GM19240 (cell line): Measurements from ENCODE around the gene MAPKBP1.

ENCODE experiments used
- DNase-seq: peaks from one replicate; pipeline ENCODE4 v3.0.0; 2011; ENCODE audit warnings: low spot score; ENCODE audit not compliant: insufficient read length

The MAPKBP1 gene

DNA sequence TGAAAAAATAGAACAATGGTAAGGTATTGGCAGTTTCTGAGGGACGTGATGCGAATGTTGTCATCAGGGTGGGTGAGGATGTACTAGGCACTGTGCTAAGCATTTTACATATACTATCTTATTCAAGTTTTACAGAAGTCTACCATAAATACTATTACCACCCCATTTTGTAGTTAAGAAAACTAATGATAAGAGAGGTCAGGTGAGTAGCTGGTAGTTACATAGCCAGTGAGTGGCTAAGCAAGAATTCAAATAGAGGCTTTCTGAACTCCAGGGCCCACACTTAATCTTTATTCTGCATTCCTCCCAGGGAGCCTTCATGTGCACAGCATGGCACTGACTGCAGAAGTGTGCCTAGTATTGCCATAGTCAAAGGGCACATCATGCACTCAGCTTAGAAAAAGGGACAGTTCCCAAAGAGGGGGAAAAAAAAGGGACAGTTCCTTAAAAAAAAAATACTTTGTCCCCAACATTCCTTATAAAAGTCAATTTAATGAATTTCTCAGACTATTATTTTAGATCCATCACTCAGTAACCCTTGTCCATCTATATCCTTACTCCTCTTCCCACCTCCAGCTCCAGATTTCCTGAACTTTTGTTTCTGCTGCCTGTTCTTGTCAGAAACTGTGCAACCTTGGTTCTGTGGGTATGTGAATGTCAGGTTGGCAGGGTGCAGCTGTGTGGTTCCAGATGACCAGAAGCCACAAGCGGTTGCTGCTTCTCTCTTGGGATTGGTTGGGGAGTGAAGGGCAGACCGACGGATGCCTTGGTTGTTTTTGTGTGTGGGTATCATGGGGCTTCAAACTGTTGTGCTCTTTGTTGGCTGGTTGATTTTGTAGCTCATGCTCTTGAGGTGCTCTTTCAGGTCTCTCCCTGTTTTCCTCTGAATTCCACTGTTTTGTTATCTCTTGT lies 8.3 kb downstream of the MAPKBP1 start:
- DNase-seq, result no peak

DNA sequence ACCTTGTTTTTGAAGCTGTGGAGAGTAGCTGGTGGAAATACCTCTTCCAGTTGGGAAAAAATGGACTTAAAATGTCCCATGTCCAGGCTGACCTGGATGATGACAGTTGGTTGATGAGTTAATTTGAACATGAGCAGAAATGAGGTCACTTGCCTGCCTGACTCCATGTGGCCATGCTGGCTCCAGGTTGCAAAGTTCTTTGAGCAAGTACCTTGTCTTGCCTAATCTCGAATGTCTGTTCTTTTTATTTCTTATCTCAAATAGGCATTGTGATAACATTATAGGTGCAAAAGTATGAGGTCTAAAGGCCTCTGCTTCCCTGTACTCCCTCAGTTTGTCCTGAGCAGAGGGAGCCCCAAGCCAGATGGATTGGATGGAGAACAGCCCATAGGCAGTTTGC lies 9.0 kb downstream of the MAPKBP1 start:
- no peak for DNase-seq

DNA sequence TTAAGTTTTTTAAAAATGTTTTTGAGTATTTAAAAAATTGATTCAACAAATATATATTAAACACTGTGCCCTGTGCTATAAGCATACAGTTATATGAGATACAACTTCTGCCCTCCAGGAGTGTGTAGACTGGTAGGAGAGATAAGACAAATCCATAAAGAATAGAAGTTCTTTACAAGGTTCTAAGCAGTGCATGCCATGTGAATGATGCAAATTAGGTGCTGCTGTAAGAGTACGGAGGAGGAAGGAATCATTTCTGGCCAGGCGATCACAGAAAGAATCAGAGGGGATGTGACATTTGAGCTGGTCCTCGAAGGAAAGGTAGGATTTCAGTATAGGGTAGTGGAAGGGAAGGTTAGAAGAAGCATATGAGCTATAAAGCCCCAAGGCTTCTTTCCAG lies 14.0 kb downstream of the MAPKBP1 start:
- DNase-seq, result no peak

- no peak for DNase-seq
These were observed 15.0 kb downstream of the MAPKBP1 start for GRCh38 chr15:41789236-41789635.

DNA sequence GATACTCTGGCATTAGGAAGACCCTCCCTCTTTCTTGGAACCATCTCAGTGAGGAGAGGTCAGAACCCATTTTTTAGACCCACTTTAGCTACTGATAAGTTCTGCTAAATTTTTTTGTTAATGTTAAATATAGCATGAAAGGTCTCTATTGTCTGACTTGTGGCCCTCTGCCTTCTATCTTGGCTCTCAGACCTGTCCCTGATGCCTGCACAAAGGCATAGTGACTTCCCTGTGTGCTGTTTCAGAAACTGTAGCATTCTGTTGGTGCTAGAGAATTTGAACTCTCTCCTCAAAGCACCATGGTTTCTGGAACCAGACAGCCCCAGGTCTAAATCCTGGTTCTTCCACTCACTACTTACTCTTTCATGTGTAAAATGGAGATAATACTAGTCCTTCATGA lies 15.4 kb downstream of the MAPKBP1 start:
- DNase-seq, result no peak

DNA sequence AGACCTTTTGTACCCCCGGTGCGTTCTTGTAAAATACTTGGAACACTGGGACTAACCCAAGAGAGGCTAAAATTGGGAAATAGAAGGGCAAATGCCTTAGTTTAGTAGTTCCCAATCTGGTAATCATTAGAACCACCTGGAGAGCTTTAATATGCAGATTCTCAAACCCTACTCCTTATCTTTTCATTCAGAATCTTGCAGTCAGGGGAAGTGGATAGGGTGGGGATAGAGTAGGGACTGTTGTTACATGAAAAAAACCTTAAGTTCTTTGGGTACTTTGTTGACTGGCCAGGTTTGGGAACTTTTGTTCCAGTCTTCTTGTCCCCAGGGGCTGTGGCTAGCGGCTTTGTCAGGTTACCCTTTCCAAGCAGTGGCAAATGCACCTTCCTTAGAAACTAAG lies 15.9 kb downstream of the MAPKBP1 start:
- no peak for DNase-seq

DNA sequence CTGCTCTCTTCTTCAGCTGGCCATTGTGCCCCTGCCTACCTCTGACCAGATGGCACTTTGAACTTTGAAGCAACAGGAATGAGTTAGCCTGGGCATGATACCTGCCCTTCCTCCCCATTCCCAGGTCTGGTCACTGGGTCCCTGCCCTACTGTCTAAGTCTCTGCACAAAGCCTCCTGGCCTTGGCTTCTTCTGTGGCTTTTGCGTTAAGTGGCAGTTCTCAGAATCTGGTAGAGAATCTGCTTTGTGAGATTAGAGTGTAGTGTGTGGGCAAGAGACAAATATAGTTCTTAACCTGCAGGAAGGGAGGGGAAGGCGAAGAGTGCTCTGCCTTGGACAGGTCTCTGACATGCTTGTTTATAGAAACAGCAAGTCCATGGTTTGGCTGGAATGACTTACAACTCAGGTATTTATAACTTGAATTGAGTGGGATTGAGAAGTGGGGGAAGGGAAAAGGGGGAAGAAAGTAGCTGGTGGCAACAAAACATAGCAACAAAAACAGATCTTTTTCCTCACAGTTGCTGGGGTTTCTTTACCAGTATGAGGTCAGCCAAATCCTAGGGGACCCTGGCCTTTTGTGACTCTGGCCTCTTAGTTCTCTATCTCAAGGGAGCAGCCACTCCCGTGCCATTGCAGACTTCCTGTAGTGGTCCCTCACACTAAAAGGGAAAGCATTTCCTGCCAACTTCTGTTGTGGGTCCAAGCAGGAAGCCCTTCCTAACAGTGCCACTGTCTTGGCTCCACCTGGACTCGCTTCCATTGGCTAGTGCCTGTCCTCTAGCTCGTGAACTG lies 16.7 kb downstream of the MAPKBP1 start:
- no peak for DNase-seq

DNA sequence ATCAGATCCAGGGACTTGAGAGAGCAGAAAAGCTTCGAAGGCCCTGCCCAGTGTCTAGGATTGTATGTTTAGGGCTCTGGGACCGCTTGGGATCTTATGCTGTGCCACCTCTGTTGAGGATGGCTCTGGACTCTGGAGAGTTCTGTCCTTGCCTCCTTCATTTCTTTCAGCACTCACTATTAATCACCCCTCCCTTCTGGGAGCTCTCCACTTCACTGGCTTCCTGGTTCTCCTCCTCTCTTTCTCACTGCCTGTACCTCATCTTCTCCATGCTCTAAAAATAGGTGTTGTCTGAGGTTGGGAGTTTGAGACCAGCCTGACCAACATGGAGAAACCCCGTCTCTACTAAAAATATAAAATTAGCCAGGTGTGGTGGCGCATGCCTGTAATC lies 17.3 kb downstream of the MAPKBP1 start:
- no peak for DNase-seq

GRCh38 chr15:41792000-41792637 lies 17.8 kb downstream of the MAPKBP1 start:
- DNase-seq, result no peak

DNA sequence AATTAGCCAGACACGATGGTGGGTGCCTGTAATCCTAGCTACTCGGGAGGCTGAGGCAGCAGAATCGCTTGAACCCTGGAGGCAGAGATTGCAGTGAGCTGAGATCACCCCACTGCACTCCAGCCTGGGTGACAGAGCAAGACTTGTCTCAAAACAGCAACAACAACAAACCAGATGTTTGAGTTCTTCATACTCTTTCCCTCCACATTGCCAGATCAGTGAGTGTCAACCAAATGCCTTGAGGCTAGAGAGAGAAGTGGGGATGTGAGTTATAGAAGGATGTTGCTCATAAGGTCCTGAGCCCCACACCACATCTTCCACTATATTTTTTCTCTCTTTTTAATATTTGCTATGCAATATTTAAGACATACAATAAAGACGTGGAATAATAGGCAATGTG lies 19.8 kb downstream of the MAPKBP1 start:
- DNase-seq, result no peak

- no peak for DNase-seq
These were observed 21.9 kb downstream of the MAPKBP1 start for GRCh38 chr15:41795996-41796856.

GRCh38 chr15:41797201-41797944 lies 23.1 kb downstream of the MAPKBP1 start:
- no peak for DNase-seq

GRCh38 chr15:41798607-41799487 lies 24.6 kb downstream of the MAPKBP1 start:
- DNase-seq, result no peak

- no peak for DNase-seq
These were observed 25.2 kb downstream of the MAPKBP1 start for GRCh38 chr15:41799488-41799805.

DNA sequence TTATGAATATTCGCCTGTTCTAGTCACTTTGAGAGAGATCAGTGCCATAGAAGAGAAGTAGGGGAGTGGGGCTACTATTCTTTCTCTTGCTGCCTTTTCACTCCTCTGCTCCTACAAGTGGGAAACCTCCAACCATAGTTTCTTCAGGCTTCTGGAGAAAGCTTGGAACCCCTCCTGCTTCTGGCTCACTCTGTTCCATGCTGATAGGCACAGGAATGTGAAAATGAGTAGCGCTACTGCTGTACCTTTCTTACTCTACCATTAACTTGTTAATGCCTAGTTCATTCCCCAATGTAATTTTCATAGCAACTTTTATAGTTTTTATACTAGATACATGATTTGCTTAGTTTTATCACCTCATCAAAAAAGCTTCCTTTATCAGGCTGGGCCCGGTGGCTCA lies 26.9 kb downstream of the MAPKBP1 start:
- no peak for DNase-seq

DNA sequence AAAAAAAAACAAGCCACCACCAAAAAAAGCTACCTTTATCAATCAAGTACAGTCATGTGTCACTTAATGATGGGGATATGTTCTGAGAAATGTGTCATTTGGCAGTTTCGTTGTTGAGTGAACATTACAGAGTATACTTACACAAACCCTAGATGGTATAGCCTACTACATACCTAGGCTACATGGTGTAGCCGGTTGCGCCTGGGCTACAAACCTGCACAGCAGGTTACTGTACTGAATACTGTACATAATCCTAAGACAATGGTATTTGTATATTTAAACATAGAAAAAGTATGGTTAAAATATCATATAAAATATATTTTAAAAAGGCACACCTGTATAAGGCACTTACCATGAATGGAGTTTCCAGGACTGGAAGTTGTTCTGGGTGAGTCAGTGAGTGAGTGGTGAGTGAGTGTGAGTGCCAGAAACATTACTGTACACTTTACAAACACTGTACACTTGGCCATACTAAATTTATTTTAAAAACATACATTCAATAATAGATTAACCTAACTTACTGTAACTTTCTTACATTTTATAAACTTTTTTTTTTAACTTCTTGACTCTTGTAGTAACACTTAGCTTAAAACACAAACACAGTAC lies 27.7 kb downstream of the MAPKBP1 start:
- no peak for DNase-seq

DNA sequence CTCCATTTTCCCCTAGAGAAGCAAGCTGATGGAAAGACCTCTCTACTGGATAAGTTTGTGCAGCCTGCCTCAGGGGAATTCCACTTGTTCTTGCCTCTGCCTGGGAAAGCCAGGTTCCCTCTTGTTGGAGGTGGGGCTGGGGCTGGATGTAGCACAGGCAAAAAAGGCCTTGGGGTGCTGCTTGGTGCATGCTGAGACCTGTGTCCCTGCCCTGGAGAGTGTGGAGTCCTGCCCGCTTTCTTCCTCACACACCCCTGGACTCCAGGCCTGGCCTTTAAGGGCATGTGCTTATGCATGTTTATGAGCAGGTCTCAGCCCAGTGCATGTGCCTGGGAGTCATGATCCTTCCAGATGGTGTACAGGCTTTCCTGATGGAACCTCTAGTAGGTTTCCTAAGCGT lies 30.1 kb downstream of the MAPKBP1 start:
- no peak for DNase-seq

GRCh38 chr15:41804916-41805666 lies 30.8 kb downstream of the MAPKBP1 start:
- DNase-seq, result no peak
